ENCODE results near the gene ATRNL1. TPM values are rescaled to one million over a fixed set of nuclear protein-coding genes. Genes with fewer than 3 reads are reported as not detected.

ATRNL1 gene
- total and polyA plus RNA-seq, 2 of the 8 experiments (the other 6 are each of a cell fraction or from before 2014, with no cell fraction given), result 5.1 to 17.6 TPM

GRCh38 chr10:115157357-115157756 is 64.2 kb downstream of the ATRNL1 start:
- H2BK5ac ChIP-seq (ENCODE audit: low read depth, low read length), result no peak overlapping the region
- H3K56ac ChIP-seq (replicated peaks; ENCODE audit: insufficient read length, low read depth, low read length), result no peak overlapping the region
- H3K14ac ChIP-seq (ENCODE audit: insufficient read length), result no peak overlapping the region
- H3K23ac ChIP-seq (ENCODE audit: insufficient read length), result no peak overlapping the region
- no peak overlapping the region for H3K18ac ChIP-seq (ENCODE audit: extremely low read depth, low read length)
- 70 to 100% methylated on average over 1 to 2 of the region's 2 CpGs for WGBS, 2 experiments (ENCODE audit: extremely low coverage in 1 of 2, insufficient coverage in 1 of 2, insufficient read length in 1 of 2, insufficient replicate concordance in 2 of 2, low coverage in 1 of 2, low lambda C conversion rate in 2 of 2, missing lambda C conversion rate in 1 of 2)
- H3K79me1 ChIP-seq (ENCODE audit: low read depth, low read length), result no peaks in the 10 kb centered on the region
- no peak overlapping the region for H2AFZ ChIP-seq (ENCODE audit: low read length)
- H3K27me3 ChIP-seq (replicated peaks in 1 of 4; ENCODE audit: control insufficient read depth in 3 of 4, extremely low read depth in 1 of 4, insufficient read depth in 3 of 4, low read length in 3 of 4), result no peaks in the 10 kb centered on the region
- H3K9ac ChIP-seq (replicated peaks in 1 of 4; ENCODE audit: extremely low read depth in 1 of 4, low read depth in 3 of 4, low read length in 3 of 4), result no peak overlapping the region
- H2AK5ac ChIP-seq (ENCODE audit: low read depth, low read length), result no peak overlapping the region
- H3K23me2 ChIP-seq (ENCODE audit: low read depth, low read length), result no peaks in the 10 kb centered on the region
- no peaks in the 10 kb centered on the region for H3K79me2 ChIP-seq (ENCODE audit: control insufficient read depth in 1 of 2, insufficient read depth in 2 of 2, low read length in 2 of 2)
- CTCF ChIA-PET (ENCODE audit: partially characterized antibody), result interaction anchor here (0.9 to 1.0 kb wide), 2 partner anchors 13 to 254 kb away, joined by 3 read pairs; no protein-coding TSS in a partner anchor
- no peak overlapping the region for H2BK20ac ChIP-seq (ENCODE audit: low read length)
- H3K4me2 ChIP-seq (ENCODE audit: insufficient read depth in 1 of 2, low read depth in 2 of 2, low read length in 2 of 2), result no peak overlapping the region
- H4K5ac ChIP-seq (ENCODE audit: insufficient read length, low read depth, low read length), result no peak overlapping the region
- H3K27ac ChIP-seq (ENCODE audit: low read depth, low read length), result no peak overlapping the region
- H3K4me1 ChIP-seq (replicated peaks in 1 of 4; ENCODE audit: control insufficient read depth in 3 of 4, insufficient read depth in 4 of 4, low read length in 3 of 4), result no peaks in the 10 kb centered on the region
- H3K4me3 ChIP-seq (ENCODE audit: extremely low read depth in 1 of 4, insufficient read depth in 2 of 4, low read depth in 3 of 4, low read length in 4 of 4), result no peak overlapping the region
- no peak overlapping the region for H4K8ac ChIP-seq (ENCODE audit: extremely low read depth, insufficient read depth, low read length)
- POLR2A ChIA-PET (ENCODE audit: partially characterized antibody), result no interaction called here
- peaks cover 0 to 2% of the 10 kb centered on the region in 2 experiments for H4K20me1 ChIP-seq (replicated peaks in 1 of 2; ENCODE audit: control insufficient read depth in 1 of 2, insufficient read depth in 2 of 2, low read length in 2 of 2)
- H3K9me3 ChIP-seq (ENCODE audit: insufficient read depth in 2 of 2, low read depth in 1 of 2, low read length in 1 of 2), result no peaks in the 10 kb centered on the region
- no peak overlapping the region for H2BK12ac ChIP-seq (ENCODE audit: low read depth, low read length)
- no peaks in the 10 kb centered on the region for H3K36me3 ChIP-seq (ENCODE audit: control insufficient read depth in 2 of 4, insufficient read depth in 4 of 4, low read length in 3 of 4)
- FAIRE-seq, result no peak
- H2BK15ac ChIP-seq (ENCODE audit: low read length), result no peak overlapping the region
- H2BK120ac ChIP-seq (replicated peaks; ENCODE audit: low read depth, low read length), result no peak overlapping the region
- DNase-seq (ENCODE audit: low read depth in 1 of 2, low spot score in 2 of 2), result no peak
- no peak overlapping the region for H4K91ac ChIP-seq (replicated peaks; ENCODE audit: insufficient read length, low read length)
- H3K4ac ChIP-seq (replicated peaks; ENCODE audit: insufficient read length, low read depth, low read length), result no peak overlapping the region
- TF ChIP-seq CHD2 (IDR thresholded peaks at IDR 0.05; ENCODE audit: low read length), result no peak
- TF ChIP-seq TEAD4 (IDR thresholded peaks at IDR 0.05; ENCODE audit: low read depth, low read length), result peak; percentile 67

Measured in H1 (cell line).